Measurements from ENCODE around the gene MEIOC. TPM values are rescaled to one million over a fixed set of nuclear protein-coding genes. Genes with fewer than 3 reads are reported as not detected.
A peak's percentile ranks its signal among the peaks of the same experiment; 100 is the strongest.

Gene MEIOC
- total RNA-seq (0.12 and 0.29 TPM in 2 replicates), polyA plus RNA-seq (0.10 TPM in 1 of 2 replicates, not detected in the other), polyA minus RNA-seq (not detected in 2 replicates)
- total RNA-seq (2013) = not detected

- peak within 1 kb of the TSS; percentile 66 for H3K4me2 ChIP-seq (replicated peaks; ENCODE audit: low read depth, low read length, poor library complexity, severe bottlenecking)
- no peaks in the 10 kb centered on the region for H3K79me2 ChIP-seq (ENCODE audit: control insufficient read depth, insufficient read depth, low read length)
- H3K27me3 ChIP-seq (replicated peaks in 1 of 4; ENCODE audit: control extremely low read depth in 1 of 4, control insufficient read depth in 3 of 4, insufficient read depth in 4 of 4, low read length in 3 of 4) = peaks cover 0 to 28% (median 17%) of the 10 kb centered on the region in 4 experiments
- peak within 1 kb of the TSS in 2 of 5 experiments; percentile 23 to 28 for H3K4me3 ChIP-seq (ENCODE audit: control extremely low read depth in 1 of 5, extremely low read depth in 1 of 5, insufficient read depth in 1 of 5, low read depth in 2 of 5, low read length in 4 of 5)
- no peak within 1 kb of the TSS for H3K27ac ChIP-seq (ENCODE audit: low read length in 2 of 2)
- Mint-ChIP-seq H3K27ac (peak within 1 kb of the TSS; percentile 53), H3K9me3 (ENCODE audit: insufficient read depth) (peaks cover 2% of the 10 kb centered on the region), H3K27me3 (peaks cover 28% of the 10 kb centered on the region), H3K4me1 (peaks cover 5% of the 10 kb centered on the region), H3K4me3 (peak within 1 kb of the TSS; percentile 83)
- ATAC-seq (ENCODE audit: low read depth) = peak; percentile 86
- H3K9me3 ChIP-seq (ENCODE audit: control extremely low read depth in 1 of 3, control insufficient read depth in 2 of 3, insufficient read depth in 1 of 3, low read length in 2 of 3) = peaks cover 0 to 25% (median 0%) of the 10 kb centered on the region in 3 donors
- H3K9ac ChIP-seq (ENCODE audit: low read length) = no peak within 1 kb of the TSS
- TF ChIP-seq EZH2 (IDR thresholded peaks at IDR 0.05; ENCODE audit: borderline replicate concordance, insufficient read depth, low read depth, low read length, poor library complexity, severe bottlenecking) = no peak
- TF ChIP-seq CTCF (IDR thresholded peaks at IDR 0.05) = no peak
- ChIA-PET CTCF (interaction anchor here (1.2 kb wide), 1 partner anchor 122 kb away, joined by 10 read pairs; no protein-coding TSS in a partner anchor), POLR2A (interaction anchor here (0.6 kb wide), 2 partner anchors 127 to 1281 kb away, joined by 3 to 5 read pairs; no protein-coding TSS in a partner anchor)
- H3K4me1 ChIP-seq (ENCODE audit: control insufficient read depth in 2 of 2, insufficient read depth in 2 of 2, low read length in 2 of 2) = peaks cover 3 to 13% of the 10 kb centered on the region in 2 donors
- no peaks in the 10 kb centered on the region for H3K36me3 ChIP-seq (replicated peaks in 1 of 2; ENCODE audit: control extremely low read depth in 1 of 2, control insufficient read depth in 1 of 2, extremely low read depth in 1 of 2, insufficient read depth in 2 of 2, low read length in 1 of 2)
- no peaks in the 10 kb centered on the region for H4K20me1 ChIP-seq (ENCODE audit: control insufficient read depth, insufficient read depth, low read length, poor library complexity, severe bottlenecking)
- DNase-seq = peak; percentile 37
- H2AFZ ChIP-seq (ENCODE audit: insufficient read depth, low read depth, low read length, poor library complexity, severe bottlenecking) = peak within 1 kb of the TSS; percentile 57
- intact Hi-C loops (cut with micrococcal nuclease) = no loop called here
- 20% methylated on average over 49 of the region's 57 CpGs for WGBS (ENCODE audit: insufficient coverage)
Measured at GRCh38 chr17:44655983-44656710, at the start of gene MEIOC. MEIOC (plus strand) TSS chr17:44656468; CDS start chr17:44656614, 146 bp downstream.

GRCh38 chr17:44606658-44607057 is 49.6 kb upstream of the MEIOC start:
- H3K9me3 ChIP-seq (ENCODE audit: control extremely low read depth in 1 of 3, control insufficient read depth in 2 of 3, insufficient read depth in 1 of 3, low read length in 2 of 3) = no peaks in the 10 kb centered on the region
- H3K27me3 ChIP-seq (replicated peaks in 1 of 4; ENCODE audit: control extremely low read depth in 1 of 4, control insufficient read depth in 3 of 4, insufficient read depth in 4 of 4, low read length in 3 of 4) = peaks cover 0 to 6% (median 0%) of the 10 kb centered on the region in 4 experiments
- H3K79me2 ChIP-seq (ENCODE audit: control insufficient read depth, insufficient read depth, low read length) = no peaks in the 10 kb centered on the region
- intact Hi-C loops (cut with micrococcal nuclease) = no loop called here
- no peaks in the 10 kb centered on the region for H3K4me1 ChIP-seq (ENCODE audit: control insufficient read depth in 2 of 2, insufficient read depth in 2 of 2, low read length in 2 of 2)
- TF ChIP-seq EZH2 (IDR thresholded peaks at IDR 0.05; ENCODE audit: borderline replicate concordance, insufficient read depth, low read depth, low read length, poor library complexity, severe bottlenecking) (no peak), CTCF (IDR thresholded peaks at IDR 0.05) (no peak)
- H2AFZ ChIP-seq (ENCODE audit: insufficient read depth, low read depth, low read length, poor library complexity, severe bottlenecking) = no peak overlapping the region
- Mint-ChIP-seq H3K4me3 (no peak overlapping the region), H3K27me3 (peaks cover 27% of the 10 kb centered on the region), H3K9me3 (ENCODE audit: insufficient read depth) (no peaks in the 10 kb centered on the region), H3K4me1 (no peaks in the 10 kb centered on the region), H3K27ac (no peak overlapping the region)
- no peak overlapping the region for H3K27ac ChIP-seq (ENCODE audit: low read length in 2 of 2)
- H4K20me1 ChIP-seq (ENCODE audit: control insufficient read depth, insufficient read depth, low read length, poor library complexity, severe bottlenecking) = no peaks in the 10 kb centered on the region
- no peak overlapping the region for H3K9ac ChIP-seq (ENCODE audit: low read length)
- no peaks in the 10 kb centered on the region for H3K36me3 ChIP-seq (replicated peaks in 1 of 2; ENCODE audit: control extremely low read depth in 1 of 2, control insufficient read depth in 1 of 2, extremely low read depth in 1 of 2, insufficient read depth in 2 of 2, low read length in 1 of 2)
- H3K4me2 ChIP-seq (replicated peaks; ENCODE audit: low read depth, low read length, poor library complexity, severe bottlenecking) = no peak overlapping the region
- WGBS (ENCODE audit: insufficient coverage) = 94% methylated on average over 8 of the region's 11 CpGs
- ChIA-PET CTCF (no interaction called here), POLR2A (no interaction called here)
- no peak for ATAC-seq (ENCODE audit: low read depth)
- H3K4me3 ChIP-seq (ENCODE audit: control extremely low read depth in 1 of 5, extremely low read depth in 1 of 5, insufficient read depth in 1 of 5, low read depth in 2 of 5, low read length in 4 of 5) = no peak overlapping the region
- no peak for DNase-seq

Data from B cell (primary cell).